Fibroblast of villous mesenchyme (primary cell): Measurements from ENCODE around the gene DPP8. TPM values are rescaled to one million over a fixed set of nuclear protein-coding genes. Genes with fewer than 3 reads are reported as not detected.

Source experiments
- DNase-seq: peaks from one replicate; pipeline ENCODE4 v3.0.0-alpha.2; 2010; ENCODE audit warnings: low read depth
- H3K4me3 ChIP-seq: 2 replicates; pipeline ENCODE4 v1.5.1; 2011; ENCODE audit warnings: low read depth, mild to moderate bottlenecking, low read length
- CTCF ChIP-seq: IDR thresholded peaks from 2 replicates; pipeline ENCODE4 v1.5.1; 2012; ENCODE audit warnings: low read depth, mild to moderate bottlenecking, low read length; ENCODE audit not compliant: insufficient read depth
- small RNA-seq: library from RNA; depleted of rRNA; stranded (forward); fragments of <200 nt; gene quantifications from one replicate; pipeline ENCODE3, GENCODE V24; 2012
- total RNA-seq: library from RNA; depleted of rRNA; stranded (reverse); fragments of >200 nt; gene quantifications from 2 replicates; pipeline ENCODE4 v1.2.3, GENCODE V29; 2012

DPP8 gene
- total RNA-seq, 1 donor = 49.2 TPM

GRCh38 chr15:65393557-65393956, 123.9 kb downstream of the DPP8 start:
- DNase-seq = no peak
- no peak for TF ChIP-seq CTCF
- no peak overlapping the region for H3K4me3 ChIP-seq

- no peak overlapping the region for H3K4me3 ChIP-seq
- no peak for TF ChIP-seq CTCF
- DNase-seq = no peak
These were observed 124.4 kb downstream of the DPP8 start for GRCh38 chr15:65393091-65393490.

Small RNA genes within 50 kb of the gene (small RNA-seq; reads per million reads assigned to genes)
- not detected for gene AC105129.1
- gene RF00019 = not detected
- not detected for gene RNU6-19P

Other genes starting within 250 kb of the DPP8 start
- 3.0 and 4.5 TPM in 2 replicates for gene PARP16, start 230.8 kb downstream of the DPP8 start, total RNA-seq
- gene RNU5A-1, start 221.6 kb downstream of the DPP8 start, total RNA-seq = not detected in 2 replicates
- not detected in 2 replicates for gene RNU5B-1, start 213.0 kb downstream of the DPP8 start, total RNA-seq
- under 0.01 TPM in 2 replicates for gene IGDCC3, start 139.7 kb downstream of the DPP8 start, total RNA-seq
- gene IGDCC4, start 94.7 kb downstream of the DPP8 start, total RNA-seq = 2.9 and 3.0 TPM in 2 replicates
- gene HACD3, start 12.8 kb upstream of the DPP8 start, total RNA-seq = 57.0 and 92.0 TPM in 2 replicates
- gene INTS14, start 93.4 kb upstream of the DPP8 start, total RNA-seq = 41.0 and 41.2 TPM in 2 replicates
- 5.2 and 9.3 TPM in 2 replicates for gene SLC24A1, start 104.2 kb upstream of the DPP8 start, total RNA-seq